HL-60/S4 treated with phorbol 12-myristate 13-acetate at 8.2 ng/mL for 4 days and 3 days (cell line): ENCODE results near the gene DUSP5.
"Not testable (repeated sequence)": the region's sequence is repeated elsewhere in the genome, so short reads cannot be mapped to it uniquely, and the experiment has no call there.

Experiments
- in situ Hi-C: fragments of 300-500 bp; cut with MboI; formaldehyde crosslinking; loops from 2 replicates; pipeline ENCODE4 v1.15.0; 2022; ENCODE audit warnings: low sequenced_read_pairs

DUSP5 gene

GRCh38 chr10:110512461-110513187, 14.9 kb downstream of the DUSP5 start:
- in situ Hi-C loops: no loop called here

GRCh38 chr10:110513949-110514348, 16.2 kb downstream of the DUSP5 start:
- in situ Hi-C loops: no loop called here

- in situ Hi-C loops: no loop called here
These were observed 17.1 kb downstream of the DUSP5 start for GRCh38 chr10:110514848-110515247.

GRCh38 chr10:110516815-110517492, 19.2 kb downstream of the DUSP5 start:
- in situ Hi-C loops: no loop called here

- in situ Hi-C loops: no loop called here
These were observed 24.8 kb downstream of the DUSP5 start for GRCh38 chr10:110522365-110522988.

DNA sequence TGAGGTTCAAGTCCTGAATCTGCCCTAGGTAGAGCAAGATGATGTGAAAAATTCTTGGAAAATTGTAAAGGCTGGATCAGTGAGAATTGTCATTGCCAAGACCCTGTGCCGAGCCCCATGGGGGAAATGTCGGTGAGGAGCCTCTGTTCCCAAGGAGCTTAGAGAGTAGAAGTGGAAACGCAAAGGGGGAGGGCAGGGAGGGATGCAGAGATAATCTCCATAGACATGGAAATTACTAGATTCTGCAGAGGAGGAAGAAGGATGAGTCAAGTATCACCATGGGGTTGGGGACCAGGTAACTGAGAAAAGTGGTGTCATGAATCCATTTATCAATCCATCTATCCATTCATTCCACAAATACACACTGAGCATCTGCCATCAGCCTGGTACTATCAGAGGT, 26.0 kb downstream of the DUSP5 start:
- in situ Hi-C loops: no loop called here

- in situ Hi-C loops: no loop called here
These were observed 26.6 kb downstream of the DUSP5 start for GRCh38 chr10:110524179-110524858.

DNA sequence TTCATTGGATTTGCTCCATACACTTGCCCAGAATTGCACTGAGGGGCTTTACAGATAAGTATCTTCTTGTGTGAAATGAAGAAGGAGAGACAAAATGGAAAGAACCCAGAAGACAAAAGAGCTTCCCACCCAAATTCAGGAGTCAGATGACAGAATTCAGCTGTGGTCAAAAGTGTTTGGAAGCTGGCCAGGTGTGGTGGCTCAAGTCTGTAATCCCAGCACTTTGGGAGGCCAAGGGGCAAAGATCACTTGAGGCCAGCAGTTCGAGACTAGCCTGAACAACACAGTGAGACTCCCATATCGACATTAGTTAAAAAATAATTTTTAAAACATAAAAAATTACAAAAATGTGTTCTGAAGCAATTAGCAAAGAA, 27.1 kb downstream of the DUSP5 start:
- in situ Hi-C loops: no loop called here

GRCh38 chr10:110525349-110526260, 27.9 kb downstream of the DUSP5 start:
- in situ Hi-C loops: no loop called here

DNA sequence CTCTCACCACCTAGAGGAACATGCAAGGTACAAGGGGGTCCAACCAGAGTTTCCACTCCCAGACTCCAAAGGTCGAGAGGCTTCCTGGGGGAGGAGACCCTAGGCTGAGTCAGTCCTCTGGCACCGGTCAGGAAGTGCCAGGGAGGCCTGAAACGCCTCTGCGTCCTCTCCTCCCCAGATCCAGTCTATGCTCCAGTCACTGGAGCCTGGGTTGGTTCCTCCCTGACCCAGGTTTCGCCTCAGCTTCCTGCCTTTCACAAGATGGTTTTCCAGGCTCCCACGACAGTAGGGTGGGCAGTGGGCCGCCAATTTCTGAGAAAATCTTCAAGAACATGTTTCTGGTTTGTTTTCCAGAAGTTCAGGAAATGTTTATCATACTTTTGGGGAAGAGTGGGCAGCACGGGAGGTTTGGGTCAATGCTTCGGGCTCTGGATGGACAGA, 30.0 kb downstream of the DUSP5 start:
- in situ Hi-C loops: no loop called here

GRCh38 chr10:110528224-110528996, 30.7 kb downstream of the DUSP5 start:
- in situ Hi-C loops: no loop called here

- in situ Hi-C loops: not testable (repeated sequence)
These were observed 31.4 kb downstream of the DUSP5 start for GRCh38 chr10:110528997-110529524.

DNA sequence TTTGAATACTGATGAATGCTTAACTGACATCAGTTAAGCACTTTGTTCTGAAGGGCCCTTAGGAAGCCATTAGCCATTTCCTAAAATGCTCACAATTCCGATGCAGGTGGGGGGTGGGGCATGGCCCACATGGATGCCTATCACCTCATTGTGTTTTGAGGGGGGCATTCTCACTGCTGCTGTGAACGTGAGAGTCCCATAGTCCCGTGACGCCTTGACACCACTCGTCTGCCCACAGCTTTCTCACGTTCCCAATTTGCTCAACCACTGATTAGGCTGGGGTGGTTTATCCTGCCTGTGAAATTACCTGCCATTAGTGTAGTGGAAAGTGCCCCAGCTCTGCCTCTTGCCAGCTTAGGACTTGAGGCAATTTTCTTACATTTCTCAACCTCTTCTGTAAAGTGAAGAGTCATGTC, 31.9 kb downstream of the DUSP5 start:
- in situ Hi-C loops: no loop called here

DNA sequence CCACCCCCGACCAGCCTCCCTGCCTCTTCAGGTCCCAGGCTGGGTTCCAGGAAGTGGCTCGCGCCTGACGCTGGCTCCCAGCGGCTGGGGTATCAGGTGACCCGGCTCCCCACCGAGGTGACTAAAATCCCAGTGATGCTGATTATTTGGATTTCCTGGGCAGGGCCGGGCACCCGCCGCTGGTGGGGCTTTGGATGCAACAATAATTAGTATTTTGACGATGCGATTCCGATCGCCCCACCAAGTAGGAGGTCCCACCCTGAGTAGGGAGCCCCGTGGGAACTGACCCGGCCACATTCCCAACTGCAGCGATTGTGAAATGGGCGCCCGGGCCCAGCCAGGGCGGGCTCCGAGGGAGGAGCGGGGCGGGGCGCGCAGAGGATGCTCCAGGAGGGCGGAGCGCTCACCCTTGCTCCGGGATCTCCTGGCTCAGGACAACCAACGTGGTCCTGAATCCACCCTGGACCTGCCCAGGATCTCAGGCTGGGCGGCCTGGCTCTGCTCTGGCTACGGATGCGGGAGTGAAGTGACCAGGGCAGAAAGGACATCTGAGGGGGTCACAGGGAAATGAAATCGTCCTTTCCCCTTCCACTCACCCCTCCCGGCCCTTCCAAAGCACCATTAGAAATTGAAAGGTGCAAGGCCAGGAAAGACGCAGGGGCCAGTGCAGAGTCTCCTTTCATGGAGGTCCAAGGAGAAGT, 32.6 kb downstream of the DUSP5 start:
- in situ Hi-C loops: no loop called here

- in situ Hi-C loops: no loop called here
These were observed 34.0 kb downstream of the DUSP5 start for GRCh38 chr10:110531687-110532086.

GRCh38 chr10:110532628-110533027, 34.9 kb downstream of the DUSP5 start:
- in situ Hi-C loops: not testable (repeated sequence)

DNA sequence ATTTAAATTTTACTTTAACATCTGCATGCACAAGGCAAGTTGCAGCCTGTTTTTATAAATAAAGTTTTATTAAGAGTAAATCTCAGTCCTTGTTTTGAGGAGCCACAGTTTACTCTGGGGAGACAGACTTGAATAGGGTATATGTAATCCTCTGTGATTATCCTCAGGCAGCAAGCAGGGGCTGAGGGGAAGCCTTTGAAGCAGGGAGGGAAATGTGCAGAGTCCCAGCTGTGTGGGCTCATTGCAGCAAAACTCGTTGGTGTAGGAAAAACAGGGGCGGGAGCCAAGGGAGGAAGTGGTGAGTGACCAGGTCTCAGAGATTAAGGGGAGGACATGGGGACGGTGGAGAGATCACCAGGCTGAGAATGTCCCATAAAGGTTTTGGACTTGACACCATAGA, 35.4 kb downstream of the DUSP5 start:
- in situ Hi-C loops: no loop called here

GRCh38 chr10:110534571-110534970, 36.9 kb downstream of the DUSP5 start:
- in situ Hi-C loops: no loop called here
